Transverse colon (tissue), 4 donors: ENCODE data around the gene RABL2A.
"Not testable (repeated sequence)": the region's sequence is repeated elsewhere in the genome, so short reads cannot be mapped to it uniquely, and the experiment has no call there.

Experiments
- CTCF ChIP-seq, 5 experiments: fragments of 200-600 bp in 3 of 5; fragments of 450-650 bp in 2 of 5; sonication (generic) in 3 of 5; IDR thresholded peaks; 1 replicate in 2 of 5; 2 replicates in 3 of 5; pipeline ENCODE4 v1.5.1; 2016 to 2017; ENCODE audit warnings: antibody characterized with exemption in 5 of 5, inconsistent platforms in 3 of 5, mild to moderate bottlenecking in 2 of 5, moderate library complexity in 1 of 5
- EP300 ChIP-seq: sonication (generic); formaldehyde crosslinking; IDR thresholded peaks from one replicate; pipeline ENCODE4 v1.6.1; 2017; ENCODE audit warnings: antibody characterized with exemption, low read depth
- POLR2A ChIP-seq: fragments of 450-650 bp; IDR thresholded peaks from one replicate; pipeline ENCODE4 v1.6.1; 2016; ENCODE audit warnings: antibody characterized with exemption, mild to moderate bottlenecking, moderate library complexity
- POLR2AphosphoS5 ChIP-seq, 3 donors: sonication (generic); formaldehyde crosslinking; IDR thresholded peaks; one replicate each; pipeline ENCODE4 v1.6.1; 2016; ENCODE audit warnings: antibody characterized with exemption in 3 of 3

GRCh38 chr2:113657735-113658134 lies 30.7 kb downstream of the RABL2A start:
- not testable (repeated sequence) for TF ChIP-seq CTCF (IDR thresholded peaks at IDR 0.05); POLR2AphosphoS5 (IDR thresholded peaks at IDR 0.05); POLR2A; EP300
